A673 (cell line): Measurements from ENCODE around the gene WDR19. TPM values are rescaled to one million over a fixed set of nuclear protein-coding genes. Genes with fewer than 3 reads are reported as not detected.

Experiments
- BruUV-seq: library from RNA; stranded (reverse); fragments of 400-500 nt; replicated peaks from 2 replicates; lab custom pipeline; 2021; lab: Mats Ljungman, UMichigan
- CTCF ChIA-PET: fragments of 300-600 bp; sonication (Branson Sonifier 250); formaldehyde crosslinking; loops from one replicate; lab custom pipeline; 2022; ENCODE audit warnings: antibody characterized with exemption; lab: Charles Lee
- POLR2A ChIA-PET: fragments of 300-600 bp; sonication (Branson Sonifier 250); formaldehyde crosslinking; loops from one replicate; lab custom pipeline; 2022; ENCODE audit warnings: antibody characterized with exemption; ENCODE audit not compliant: low non-redundant PET; lab: Charles Lee
- DNase-seq: peaks from one replicate; pipeline ENCODE4 v3.0.0-alpha.2; 2015; ENCODE audit warnings: low spot score
- H3K27ac ChIP-seq: fragments of 200-600 bp; sonication (generic); 2 replicates; pipeline ENCODE4 v1.5.1; 2016; ENCODE audit warnings: mixed run types, low read depth, mild to moderate bottlenecking, mixed read lengths, antibody characterized with exemption, low read length; ENCODE audit not compliant: poor library complexity, severe bottlenecking
- H3K27me3 ChIP-seq: fragments of 200-600 bp; sonication (generic); replicated peaks from 2 replicates; pipeline ENCODE4 v1.6.1; 2017; ENCODE audit warnings: mixed run types, low read depth, mild to moderate bottlenecking, mixed read lengths, antibody characterized with exemption, low read length; ENCODE audit not compliant: insufficient read depth, poor library complexity
- H3K36me3 ChIP-seq: fragments of 200-600 bp; sonication (generic); 2 replicates; pipeline ENCODE4 v1.6.1; 2016; ENCODE audit warnings: mixed run types, mild to moderate bottlenecking, mixed read lengths, antibody characterized with exemption, low read length; ENCODE audit not compliant: insufficient read depth, poor library complexity, severe bottlenecking
- H3K4me1 ChIP-seq: fragments of 200-600 bp; sonication (generic); 2 replicates; pipeline ENCODE4 v1.6.1; 2017; ENCODE audit warnings: mixed run types, mild to moderate bottlenecking, mixed read lengths, antibody characterized with exemption, low read length; ENCODE audit not compliant: insufficient read depth, poor library complexity, severe bottlenecking
- H3K4me3 ChIP-seq: fragments of 200-600 bp; sonication (generic); 2 replicates; pipeline ENCODE4 v1.5.1; 2016; ENCODE audit warnings: low read depth, mixed run types, mild to moderate bottlenecking, mixed read lengths, low read length; ENCODE audit not compliant: poor library complexity, severe bottlenecking
- H3K9me3 ChIP-seq: fragments of 200-600 bp; sonication (generic); 2 replicates; pipeline ENCODE4 v1.6.1; 2016; ENCODE audit warnings: mixed run types, low read depth, mild to moderate bottlenecking, mixed read lengths, antibody characterized with exemption, low read length; ENCODE audit not compliant: poor library complexity, severe bottlenecking
- CTCF ChIP-seq: fragments of 300-800, 200-600 bp; sonication (generic); conservative IDR thresholded peaks from 2 replicates; pipeline ENCODE4 v1.5.1; 2017; ENCODE audit warnings: low read depth, mild to moderate bottlenecking, antibody characterized with exemption, low read length, moderate library complexity, mixed read lengths
- EZH2 ChIP-seq: fragments of 200-600 bp; sonication (generic); IDR thresholded peaks from 2 replicates; pipeline ENCODE4 v1.6.1; 2017; ENCODE audit warnings: borderline replicate concordance, low read depth, mild to moderate bottlenecking, mixed read lengths, antibody characterized with exemption, low read length; ENCODE audit not compliant: poor library complexity, severe bottlenecking
- intact Hi-C: fragments of 100-400 bp; cut with micrococcal nuclease; formaldehyde crosslinking; loops from one replicate; pipeline ENCODE4 v1.10.0; 2022; ENCODE audit not compliant: unreplicated experiment
- total RNA-seq: library from RNA; stranded (reverse); gene quantifications from 2 replicates; pipeline ENCODE4 v1.2.3, GENCODE V29; 2021

Gene WDR19
- total RNA-seq, 1 experiment from 2014 or later = 33.7 TPM

- H3K4me1 ChIP-seq = no peaks in the 10 kb centered on the region
- POLR2A ChIA-PET = no interaction called here
- no peak for DNase-seq
- no peaks in the 10 kb centered on the region for H3K27me3 ChIP-seq
- TF ChIP-seq CTCF = no peak
- TF ChIP-seq EZH2 = no peak
- CTCF ChIA-PET = no interaction called here
- H3K9me3 ChIP-seq = no peaks in the 10 kb centered on the region
- no peak overlapping the region for H3K27ac ChIP-seq
- intact Hi-C loops = no loop called here
- no TSS peak for BruUV-seq
- H3K36me3 ChIP-seq = peaks cover 33% of the 10 kb centered on the region
- no peak overlapping the region for H3K4me3 ChIP-seq
These were observed 137.3 kb downstream of the WDR19 start for GRCh38 chr4:39319676-39320075.

GRCh38 chr4:39320381-39321115 is 138.2 kb downstream of the WDR19 start:
- Histone ChIP-seq H3K4me3 (no peak overlapping the region), H3K36me3 (peaks cover 33% of the 10 kb centered on the region), H3K9me3 (no peaks in the 10 kb centered on the region), H3K27me3 (no peaks in the 10 kb centered on the region), H3K4me1 (no peaks in the 10 kb centered on the region), H3K27ac (no peak overlapping the region)
- POLR2A ChIA-PET = no interaction called here
- CTCF ChIA-PET = no interaction called here
- intact Hi-C loops = no loop called here
- no TSS peak for BruUV-seq
- DNase-seq = no peak
- no peak for TF ChIP-seq CTCF

GRCh38 chr4:39323821-39324220 is 141.5 kb downstream of the WDR19 start:
- intact Hi-C loops = no loop called here
- Histone ChIP-seq H3K9me3 (no peaks in the 10 kb centered on the region), H3K27me3 (no peaks in the 10 kb centered on the region), H3K4me1 (no peaks in the 10 kb centered on the region), H3K4me3 (no peak overlapping the region), H3K27ac (no peak overlapping the region), H3K36me3 (peaks cover 37% of the 10 kb centered on the region)
- ChIA-PET CTCF (no interaction called here), POLR2A (no interaction called here)
- BruUV-seq = no TSS peak
- DNase-seq = no peak
- TF ChIP-seq CTCF (no peak), EZH2 (no peak)
